WTC11 (cell line): ENCODE data around the gene SVOP. TPM values are rescaled to one million over a fixed set of nuclear protein-coding genes. Genes with fewer than 3 reads are reported as not detected.

Experiments
- ATAC-seq: fragments of 200-7000 bp; cut with Tn5 transposase; 2 replicates; pipeline ENCODE4 v1.10.0; 2021; ENCODE audit warnings: mild to moderate bottlenecking, moderate library complexity
- CTCF ChIA-PET: fragments of 300-600 bp; sonication (Branson Sonifier 250); formaldehyde crosslinking; loops from one replicate; lab custom pipeline; 2021; ENCODE audit warnings: antibody characterized with exemption; lab: Charles Lee
- POLR2A ChIA-PET: fragments of 350-600 bp; sonication (Branson Sonifier 250); formaldehyde crosslinking; loops from one replicate; lab custom pipeline; 2021; ENCODE audit warnings: antibody characterized with exemption; lab: Charles Lee
- DNase-seq: peaks from one replicate; pipeline ENCODE4 v3.0.0; 2021; ENCODE audit warnings: low spot score
- H3K27ac Mint-ChIP-seq: 2 replicates; pipeline ENCODE4 v1.8.0; 2021; ENCODE audit warnings: mixed read lengths
- H3K27me3 Mint-ChIP-seq: 2 replicates; pipeline ENCODE4 v1.8.0; 2021; ENCODE audit warnings: low read depth, mild to moderate bottlenecking, moderate library complexity, mixed read lengths
- H3K36me3 Mint-ChIP-seq: 2 replicates; pipeline ENCODE4 v1.8.0; 2021; ENCODE audit warnings: mixed read lengths
- H3K4me1 Mint-ChIP-seq: 2 replicates; pipeline ENCODE4 v1.8.0; 2022; ENCODE audit warnings: mixed read lengths
- H3K4me3 Mint-ChIP-seq: 2 replicates; pipeline ENCODE4 v1.8.0; 2021; ENCODE audit warnings: mild to moderate bottlenecking, moderate library complexity, mixed read lengths
- H3K9me3 Mint-ChIP-seq: 2 replicates; pipeline ENCODE4 v1.8.0; 2021; ENCODE audit warnings: mixed read lengths
- ATF1 ChIP-seq: sonication (generic); formaldehyde crosslinking; IDR thresholded peaks from 2 replicates; pipeline ENCODE4 v1.8.1; 2023; ENCODE audit warnings: mild to moderate bottlenecking, moderate library complexity, missing genetic modification reagents
- ETV6 ChIP-seq: sonication (generic); formaldehyde crosslinking; IDR thresholded peaks from 2 replicates; pipeline ENCODE4 v1.8.1; 2022; ENCODE audit warnings: mild to moderate bottlenecking, missing genetic modification reagents
- GRHL2 ChIP-seq: fragments of 250-450 bp; sonication (Bioruptor Pico); IDR thresholded peaks from 2 replicates; pipeline ENCODE4 v1.8.0; 2022; ENCODE audit warnings: mild to moderate bottlenecking, moderate library complexity; ENCODE audit not compliant: insufficient replicate concordance, severe bottlenecking
- JAZF1 ChIP-seq: fragments of 250-450 bp; sonication (Bioruptor Pico); IDR thresholded peaks from 2 replicates; pipeline ENCODE4 v1.9.0; 2021; ENCODE audit warnings: moderate library complexity, mild to moderate bottlenecking, inconsistent platforms
- MYBL2 ChIP-seq: sonication (generic); formaldehyde crosslinking; IDR thresholded peaks from 2 replicates; pipeline ENCODE4 v1.8.1; 2023; ENCODE audit warnings: mild to moderate bottlenecking, moderate library complexity, missing genetic modification reagents
- NR1H2 ChIP-seq: sonication (generic); formaldehyde crosslinking; IDR thresholded peaks from 2 replicates; pipeline ENCODE4 v1.9.0; 2021; ENCODE audit warnings: mild to moderate bottlenecking, moderate library complexity, missing genetic modification reagents
- SOX15 ChIP-seq: fragments of 250-450 bp; sonication (Bioruptor Pico); IDR thresholded peaks from 2 replicates; pipeline ENCODE4 v1.9.0; 2021; ENCODE audit warnings: mild to moderate bottlenecking
- ZBTB21 ChIP-seq: sonication (generic); formaldehyde crosslinking; IDR thresholded peaks from 2 replicates; pipeline ENCODE4 v1.8.1; 2023; ENCODE audit warnings: mild to moderate bottlenecking, missing genetic modification reagents, borderline replicate concordance
- ZNF317 ChIP-seq: sonication (generic); formaldehyde crosslinking; IDR thresholded peaks from 2 replicates; pipeline ENCODE4 v1.8.1; 2023; ENCODE audit warnings: low read depth, mild to moderate bottlenecking, moderate library complexity, missing genetic modification reagents, borderline replicate concordance
- total RNA-seq: library from RNA; stranded (reverse); gene quantifications from 3 replicates; pipeline ENCODE4 v1.2.3, GENCODE V29; 2021
- TF ChIP-seq, protein P1 (sequence below): fragments of 250-450 bp; sonication (Bioruptor Pico); IDR thresholded peaks from 2 replicates; pipeline ENCODE4 v1.9.0; 2021; ENCODE audit warnings: mild to moderate bottlenecking
- TF ChIP-seq, protein P2 (sequence below): sonication (generic); formaldehyde crosslinking; IDR thresholded peaks from 2 replicates; pipeline ENCODE4 v1.8.1; 2022; ENCODE audit warnings: low read depth, missing genetic modification reagents, borderline replicate concordance
- TF ChIP-seq, protein P3 (sequence below): sonication (generic); formaldehyde crosslinking; IDR thresholded peaks from 2 replicates; pipeline ENCODE4 v1.8.1; 2023; ENCODE audit warnings: mild to moderate bottlenecking, moderate library complexity, missing genetic modification reagents
- TF ChIP-seq, protein P4 (sequence below): sonication (generic); formaldehyde crosslinking; conservative IDR thresholded peaks from 2 replicates; pipeline ENCODE4 v1.8.1; 2023; ENCODE audit warnings: mild to moderate bottlenecking, low read depth, missing genetic modification reagents, moderate library complexity
- TF ChIP-seq, protein P5 (sequence below): sonication (generic); formaldehyde crosslinking; IDR thresholded peaks from 2 replicates; pipeline ENCODE4 v1.8.1; 2023; ENCODE audit warnings: mild to moderate bottlenecking, missing genetic modification reagents, moderate library complexity
- TF ChIP-seq, protein P6 (sequence below): sonication (generic); formaldehyde crosslinking; IDR thresholded peaks from 2 replicates; pipeline ENCODE4 v1.8.1; 2023; ENCODE audit warnings: mild to moderate bottlenecking, missing genetic modification reagents
- TF ChIP-seq, protein P7 (sequence below): sonication (generic); formaldehyde crosslinking; IDR thresholded peaks from 2 replicates; pipeline ENCODE4 v1.8.0; 2023; ENCODE audit warnings: missing genetic modification reagents, mild to moderate bottlenecking, borderline replicate concordance
- TF ChIP-seq, protein P8 (sequence below): sonication (generic); formaldehyde crosslinking; conservative IDR thresholded peaks from 2 replicates; pipeline ENCODE4 v1.8.1; 2022; ENCODE audit warnings: mild to moderate bottlenecking, missing genetic modification reagents

SVOP gene
- total RNA-seq, 1 experiment from 2014 or later, result 0.04 TPM

DNA sequence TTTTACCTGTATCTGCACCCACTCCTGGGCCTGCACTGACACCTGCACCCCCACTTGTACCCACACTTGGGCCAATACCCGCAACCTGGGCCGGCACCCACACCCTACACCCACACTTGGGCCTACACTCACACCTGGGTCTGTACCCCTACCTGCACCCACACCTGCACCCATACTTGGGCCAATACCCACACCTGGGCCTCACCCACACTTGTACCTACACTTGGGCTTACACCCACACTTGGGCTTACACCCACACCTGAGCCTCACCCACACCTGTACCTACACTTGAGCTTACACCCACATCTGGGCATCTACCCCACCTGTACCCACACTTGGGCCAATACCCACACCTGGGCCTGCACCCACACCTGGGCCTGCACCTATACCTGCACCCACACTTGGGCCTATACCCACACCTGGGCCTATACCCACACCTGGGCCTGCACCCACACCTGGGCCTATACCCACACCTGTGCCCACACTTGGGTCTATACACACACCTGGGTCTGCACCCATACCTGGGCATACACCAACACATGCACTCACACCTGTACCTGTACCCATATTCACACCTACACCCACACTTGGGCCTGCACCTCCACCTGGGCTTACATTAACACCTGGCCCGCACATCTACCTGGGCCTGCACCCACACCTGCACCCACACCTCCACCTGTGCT lies 101.8 kb downstream of the SVOP start:
- peaks cover 2% of the 10 kb centered on the region for H3K4me1 Mint-ChIP-seq
- no peak overlapping the region for H3K27ac Mint-ChIP-seq
- H3K27me3 Mint-ChIP-seq, result peaks cover 4% of the 10 kb centered on the region
- no peaks in the 10 kb centered on the region for H3K36me3 Mint-ChIP-seq
- TF ChIP-seq, protein P1, sequence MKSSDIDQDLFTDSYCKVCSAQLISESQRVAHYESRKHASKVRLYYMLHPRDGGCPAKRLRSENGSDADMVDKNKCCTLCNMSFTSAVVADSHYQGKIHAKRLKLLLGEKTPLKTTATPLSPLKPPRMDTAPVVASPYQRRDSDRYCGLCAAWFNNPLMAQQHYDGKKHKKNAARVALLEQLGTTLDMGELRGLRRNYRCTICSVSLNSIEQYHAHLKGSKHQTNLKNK (CRISPR knock-in tag), result no peak
- TF ChIP-seq, protein P2, sequence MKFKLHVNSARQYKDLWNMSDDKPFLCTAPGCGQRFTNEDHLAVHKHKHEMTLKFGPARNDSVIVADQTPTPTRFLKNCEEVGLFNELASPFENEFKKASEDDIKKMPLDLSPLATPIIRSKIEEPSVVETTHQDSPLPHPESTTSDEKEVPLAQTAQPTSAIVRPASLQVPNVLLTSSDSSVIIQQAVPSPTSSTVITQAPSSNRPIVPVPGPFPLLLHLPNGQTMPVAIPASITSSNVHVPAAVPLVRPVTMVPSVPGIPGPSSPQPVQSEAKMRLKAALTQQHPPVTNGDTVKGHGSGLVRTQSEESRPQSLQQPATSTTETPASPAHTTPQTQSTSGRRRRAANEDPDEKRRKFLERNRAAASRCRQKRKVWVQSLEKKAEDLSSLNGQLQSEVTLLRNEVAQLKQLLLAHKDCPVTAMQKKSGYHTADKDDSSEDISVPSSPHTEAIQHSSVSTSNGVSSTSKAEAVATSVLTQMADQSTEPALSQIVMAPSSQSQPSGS, result no peak
- no peak for TF ChIP-seq MYBL2 (CRISPR knock-in tag)
- TF ChIP-seq ZBTB21 (CRISPR knock-in tag), result no peak
- no peak for TF ChIP-seq NR1H2 (CRISPR knock-in tag)
- no peak for TF ChIP-seq ZNF317 (CRISPR knock-in tag)
- no peak for TF ChIP-seq ETV6 (CRISPR knock-in tag)
- TF ChIP-seq SOX15 (CRISPR knock-in tag), result no peak
- no peak overlapping the region for H3K4me3 Mint-ChIP-seq
- peaks cover 7% of the 10 kb centered on the region; the same call in 1 of the 2 replicates for H3K9me3 Mint-ChIP-seq
- CTCF ChIA-PET, result no interaction called here
- no peak for ATAC-seq
- DNase-seq, result no peak
- POLR2A ChIA-PET, result no interaction called here

DNA sequence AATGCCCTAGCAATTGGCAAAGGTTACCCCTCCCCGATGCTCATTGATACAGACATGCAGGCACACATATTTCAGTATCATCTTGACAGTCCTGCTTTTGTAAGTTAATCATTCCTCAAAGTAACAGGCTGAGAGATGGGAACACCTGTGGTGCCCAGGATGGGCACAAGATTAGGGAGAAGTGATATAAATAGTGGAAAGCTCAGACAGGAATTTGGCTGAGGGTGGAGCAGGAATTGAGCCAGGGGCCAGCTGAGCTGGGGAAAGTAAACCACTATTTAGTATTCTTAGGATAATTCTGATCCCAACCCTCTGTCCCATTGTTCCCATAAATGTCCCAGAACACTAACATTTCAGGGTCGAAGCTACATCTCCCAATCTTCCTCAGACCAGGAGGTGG lies 102.7 kb downstream of the SVOP start:
- POLR2A ChIA-PET, result no interaction called here
- peaks cover 2% of the 10 kb centered on the region for H3K4me1 Mint-ChIP-seq
- no peak overlapping the region for H3K4me3 Mint-ChIP-seq
- ATAC-seq (no peak), DNase-seq (no peak)
- CTCF ChIA-PET, result no interaction called here
- H3K27ac Mint-ChIP-seq, result no peak overlapping the region
- H3K27me3 Mint-ChIP-seq, result peaks cover 4% of the 10 kb centered on the region
- peaks cover 7% of the 10 kb centered on the region; the same call in 1 of the 2 replicates for H3K9me3 Mint-ChIP-seq
- H3K36me3 Mint-ChIP-seq, result no peaks in the 10 kb centered on the region
- TF ChIP-seq ATF1 (CRISPR knock-in tag), result no peak
- TF ChIP-seq, all 79 proteins: peak for 0

DNA sequence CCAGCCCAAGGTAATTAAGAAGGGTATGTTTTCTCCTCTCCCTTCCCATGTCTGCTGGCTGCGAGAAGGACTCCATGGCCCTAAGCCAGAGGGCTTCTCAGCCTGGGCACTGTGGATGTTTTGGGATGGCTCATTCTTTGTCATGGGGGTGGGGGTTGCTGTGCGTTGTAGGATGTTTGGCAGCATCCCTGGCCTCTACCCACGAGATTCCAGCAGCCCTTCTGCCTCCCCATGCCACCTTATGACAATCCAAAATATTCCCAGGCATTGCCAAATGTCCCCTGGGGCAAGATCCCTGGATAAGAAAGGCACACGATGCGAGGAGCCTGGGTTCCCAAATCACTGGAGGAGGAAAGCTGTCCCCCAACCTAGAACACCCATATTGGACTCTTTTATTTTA lies 104.5 kb downstream of the SVOP start:
- H3K4me1 Mint-ChIP-seq, result peaks cover 2% of the 10 kb centered on the region
- H3K9me3 Mint-ChIP-seq, result peaks cover 7% of the 10 kb centered on the region; the same call in 1 of the 2 replicates
- no peaks in the 10 kb centered on the region for H3K36me3 Mint-ChIP-seq
- no peak for DNase-seq
- ChIA-PET POLR2A (no interaction called here), CTCF (no interaction called here)
- no peaks in the 10 kb centered on the region; the same call in 1 of the 2 replicates for H3K27me3 Mint-ChIP-seq
- H3K27ac Mint-ChIP-seq, result no peak overlapping the region
- H3K4me3 Mint-ChIP-seq, result no peak overlapping the region
- no peak for ATAC-seq
- TF ChIP-seq, protein P3, sequence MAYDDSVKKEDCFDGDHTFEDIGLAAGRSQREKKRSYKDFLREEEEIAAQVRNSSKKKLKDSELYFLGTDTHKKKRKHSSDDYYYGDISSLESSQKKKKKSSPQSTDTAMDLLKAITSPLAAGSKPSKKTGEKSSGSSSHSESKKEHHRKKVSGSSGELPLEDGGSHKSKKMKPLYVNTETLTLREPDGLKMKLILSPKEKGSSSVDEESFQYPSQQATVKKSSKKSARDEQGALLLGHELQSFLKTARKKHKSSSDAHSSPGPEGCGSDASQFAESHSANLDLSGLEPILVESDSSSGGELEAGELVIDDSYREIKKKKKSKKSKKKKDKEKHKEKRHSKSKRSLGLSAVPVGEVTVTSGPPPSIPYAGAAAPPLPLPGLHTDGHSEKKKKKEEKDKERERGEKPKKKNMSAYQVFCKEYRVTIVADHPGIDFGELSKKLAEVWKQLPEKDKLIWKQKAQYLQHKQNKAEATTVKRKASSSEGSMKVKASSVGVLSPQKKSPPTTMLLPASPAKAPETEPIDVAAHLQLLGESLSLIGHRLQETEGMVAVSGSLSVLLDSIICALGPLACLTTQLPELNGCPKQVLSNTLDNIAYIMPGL, result no peak
- TF ChIP-seq, protein P4, sequence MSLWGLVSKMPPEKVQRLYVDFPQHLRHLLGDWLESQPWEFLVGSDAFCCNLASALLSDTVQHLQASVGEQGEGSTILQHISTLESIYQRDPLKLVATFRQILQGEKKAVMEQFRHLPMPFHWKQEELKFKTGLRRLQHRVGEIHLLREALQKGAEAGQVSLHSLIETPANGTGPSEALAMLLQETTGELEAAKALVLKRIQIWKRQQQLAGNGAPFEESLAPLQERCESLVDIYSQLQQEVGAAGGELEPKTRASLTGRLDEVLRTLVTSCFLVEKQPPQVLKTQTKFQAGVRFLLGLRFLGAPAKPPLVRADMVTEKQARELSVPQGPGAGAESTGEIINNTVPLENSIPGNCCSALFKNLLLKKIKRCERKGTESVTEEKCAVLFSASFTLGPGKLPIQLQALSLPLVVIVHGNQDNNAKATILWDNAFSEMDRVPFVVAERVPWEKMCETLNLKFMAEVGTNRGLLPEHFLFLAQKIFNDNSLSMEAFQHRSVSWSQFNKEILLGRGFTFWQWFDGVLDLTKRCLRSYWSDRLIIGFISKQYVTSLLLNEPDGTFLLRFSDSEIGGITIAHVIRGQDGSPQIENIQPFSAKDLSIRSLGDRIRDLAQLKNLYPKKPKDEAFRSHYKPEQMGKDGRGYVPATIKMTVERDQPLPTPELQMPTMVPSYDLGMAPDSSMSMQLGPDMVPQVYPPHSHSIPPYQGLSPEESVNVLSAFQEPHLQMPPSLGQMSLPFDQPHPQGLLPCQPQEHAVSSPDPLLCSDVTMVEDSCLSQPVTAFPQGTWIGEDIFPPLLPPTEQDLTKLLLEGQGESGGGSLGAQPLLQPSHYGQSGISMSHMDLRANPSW (CRISPR knock-in tag), result no peak
- TF ChIP-seq, protein P5, sequence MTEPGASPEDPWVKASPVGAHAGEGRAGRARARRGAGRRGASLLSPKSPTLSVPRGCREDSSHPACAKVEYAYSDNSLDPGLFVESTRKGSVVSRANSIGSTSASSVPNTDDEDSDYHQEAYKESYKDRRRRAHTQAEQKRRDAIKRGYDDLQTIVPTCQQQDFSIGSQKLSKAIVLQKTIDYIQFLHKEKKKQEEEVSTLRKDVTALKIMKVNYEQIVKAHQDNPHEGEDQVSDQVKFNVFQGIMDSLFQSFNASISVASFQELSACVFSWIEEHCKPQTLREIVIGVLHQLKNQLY, result no peak
- TF ChIP-seq, protein P6, sequence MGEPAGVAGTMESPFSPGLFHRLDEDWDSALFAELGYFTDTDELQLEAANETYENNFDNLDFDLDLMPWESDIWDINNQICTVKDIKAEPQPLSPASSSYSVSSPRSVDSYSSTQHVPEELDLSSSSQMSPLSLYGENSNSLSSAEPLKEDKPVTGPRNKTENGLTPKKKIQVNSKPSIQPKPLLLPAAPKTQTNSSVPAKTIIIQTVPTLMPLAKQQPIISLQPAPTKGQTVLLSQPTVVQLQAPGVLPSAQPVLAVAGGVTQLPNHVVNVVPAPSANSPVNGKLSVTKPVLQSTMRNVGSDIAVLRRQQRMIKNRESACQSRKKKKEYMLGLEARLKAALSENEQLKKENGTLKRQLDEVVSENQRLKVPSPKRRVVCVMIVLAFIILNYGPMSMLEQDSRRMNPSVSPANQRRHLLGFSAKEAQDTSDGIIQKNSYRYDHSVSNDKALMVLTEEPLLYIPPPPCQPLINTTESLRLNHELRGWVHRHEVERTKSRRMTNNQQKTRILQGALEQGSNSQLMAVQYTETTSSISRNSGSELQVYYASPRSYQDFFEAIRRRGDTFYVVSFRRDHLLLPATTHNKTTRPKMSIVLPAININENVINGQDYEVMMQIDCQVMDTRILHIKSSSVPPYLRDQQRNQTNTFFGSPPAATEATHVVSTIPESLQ (CRISPR knock-in tag), result no peak
- no peak for TF ChIP-seq GRHL2 (CRISPR knock-in tag)
- TF ChIP-seq, protein P7, sequence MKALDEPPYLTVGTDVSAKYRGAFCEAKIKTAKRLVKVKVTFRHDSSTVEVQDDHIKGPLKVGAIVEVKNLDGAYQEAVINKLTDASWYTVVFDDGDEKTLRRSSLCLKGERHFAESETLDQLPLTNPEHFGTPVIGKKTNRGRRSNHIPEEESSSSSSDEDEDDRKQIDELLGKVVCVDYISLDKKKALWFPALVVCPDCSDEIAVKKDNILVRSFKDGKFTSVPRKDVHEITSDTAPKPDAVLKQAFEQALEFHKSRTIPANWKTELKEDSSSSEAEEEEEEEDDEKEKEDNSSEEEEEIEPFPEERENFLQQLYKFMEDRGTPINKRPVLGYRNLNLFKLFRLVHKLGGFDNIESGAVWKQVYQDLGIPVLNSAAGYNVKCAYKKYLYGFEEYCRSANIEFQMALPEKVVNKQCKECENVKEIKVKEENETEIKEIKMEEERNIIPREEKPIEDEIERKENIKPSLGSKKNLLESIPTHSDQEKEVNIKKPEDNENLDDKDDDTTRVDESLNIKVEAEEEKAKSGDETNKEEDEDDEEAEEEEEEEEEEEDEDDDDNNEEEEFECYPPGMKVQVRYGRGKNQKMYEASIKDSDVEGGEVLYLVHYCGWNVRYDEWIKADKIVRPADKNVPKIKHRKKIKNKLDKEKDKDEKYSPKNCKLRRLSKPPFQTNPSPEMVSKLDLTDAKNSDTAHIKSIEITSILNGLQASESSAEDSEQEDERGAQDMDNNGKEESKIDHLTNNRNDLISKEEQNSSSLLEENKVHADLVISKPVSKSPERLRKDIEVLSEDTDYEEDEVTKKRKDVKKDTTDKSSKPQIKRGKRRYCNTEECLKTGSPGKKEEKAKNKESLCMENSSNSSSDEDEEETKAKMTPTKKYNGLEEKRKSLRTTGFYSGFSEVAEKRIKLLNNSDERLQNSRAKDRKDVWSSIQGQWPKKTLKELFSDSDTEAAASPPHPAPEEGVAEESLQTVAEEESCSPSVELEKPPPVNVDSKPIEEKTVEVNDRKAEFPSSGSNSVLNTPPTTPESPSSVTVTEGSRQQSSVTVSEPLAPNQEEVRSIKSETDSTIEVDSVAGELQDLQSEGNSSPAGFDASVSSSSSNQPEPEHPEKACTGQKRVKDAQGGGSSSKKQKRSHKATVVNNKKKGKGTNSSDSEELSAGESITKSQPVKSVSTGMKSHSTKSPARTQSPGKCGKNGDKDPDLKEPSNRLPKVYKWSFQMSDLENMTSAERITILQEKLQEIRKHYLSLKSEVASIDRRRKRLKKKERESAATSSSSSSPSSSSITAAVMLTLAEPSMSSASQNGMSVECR (CRISPR knock-in tag), result no peak
- no peak for TF ChIP-seq JAZF1 (CRISPR knock-in tag)
- TF ChIP-seq, protein P8, sequence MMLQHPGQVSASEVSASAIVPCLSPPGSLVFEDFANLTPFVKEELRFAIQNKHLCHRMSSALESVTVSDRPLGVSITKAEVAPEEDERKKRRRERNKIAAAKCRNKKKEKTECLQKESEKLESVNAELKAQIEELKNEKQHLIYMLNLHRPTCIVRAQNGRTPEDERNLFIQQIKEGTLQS (CRISPR knock-in tag), result no peak
